Amniotic stem cell (primary cell): Measurements from ENCODE around the gene NTHL1.
"Not testable (repeated sequence)": the region's sequence is repeated elsewhere in the genome, so short reads cannot be mapped to it uniquely, and the experiment has no call there.

Experiments
- DNase-seq: peaks from one replicate; lab custom pipeline; 2025; lab: John Stamatoyannopoulos, UW

The NTHL1 gene

DNA sequence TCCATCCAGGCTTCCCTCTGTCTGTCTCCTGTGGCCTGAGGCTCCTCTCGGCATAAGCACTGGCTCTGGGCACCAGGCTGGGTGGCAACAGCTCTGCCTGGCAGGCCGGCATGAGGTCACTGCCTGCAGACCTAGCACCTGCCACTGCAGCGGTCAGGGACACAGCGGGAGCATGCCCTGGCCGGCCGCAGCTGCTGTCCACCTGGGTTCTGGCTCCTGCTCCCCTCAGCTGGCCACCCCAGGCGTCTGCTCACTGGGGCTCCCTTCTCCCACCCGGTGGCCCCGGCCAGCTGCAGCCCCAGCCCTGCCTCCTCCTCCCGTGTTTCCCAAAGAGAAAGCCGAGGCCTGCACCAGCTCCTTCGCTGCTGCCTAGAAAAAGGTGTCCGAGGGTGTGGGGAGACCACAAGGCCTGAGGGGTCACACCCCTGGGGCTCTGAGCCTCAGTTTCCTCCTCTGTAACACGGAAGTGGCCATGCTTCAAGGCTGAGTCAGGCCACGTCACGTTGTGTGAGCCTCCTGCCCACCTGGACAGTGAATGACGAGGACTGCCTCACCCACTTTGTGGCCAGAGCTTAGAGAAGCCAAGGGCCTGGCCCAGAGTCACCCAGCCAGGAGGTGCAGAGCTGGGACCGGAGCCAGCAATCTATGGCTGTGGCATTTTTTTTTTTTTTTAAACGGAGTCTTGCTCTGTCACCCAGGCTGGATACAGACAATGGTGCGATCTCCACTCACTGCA, 6.7 kb downstream of the NTHL1 start:
- DNase-seq = no peak

DNA sequence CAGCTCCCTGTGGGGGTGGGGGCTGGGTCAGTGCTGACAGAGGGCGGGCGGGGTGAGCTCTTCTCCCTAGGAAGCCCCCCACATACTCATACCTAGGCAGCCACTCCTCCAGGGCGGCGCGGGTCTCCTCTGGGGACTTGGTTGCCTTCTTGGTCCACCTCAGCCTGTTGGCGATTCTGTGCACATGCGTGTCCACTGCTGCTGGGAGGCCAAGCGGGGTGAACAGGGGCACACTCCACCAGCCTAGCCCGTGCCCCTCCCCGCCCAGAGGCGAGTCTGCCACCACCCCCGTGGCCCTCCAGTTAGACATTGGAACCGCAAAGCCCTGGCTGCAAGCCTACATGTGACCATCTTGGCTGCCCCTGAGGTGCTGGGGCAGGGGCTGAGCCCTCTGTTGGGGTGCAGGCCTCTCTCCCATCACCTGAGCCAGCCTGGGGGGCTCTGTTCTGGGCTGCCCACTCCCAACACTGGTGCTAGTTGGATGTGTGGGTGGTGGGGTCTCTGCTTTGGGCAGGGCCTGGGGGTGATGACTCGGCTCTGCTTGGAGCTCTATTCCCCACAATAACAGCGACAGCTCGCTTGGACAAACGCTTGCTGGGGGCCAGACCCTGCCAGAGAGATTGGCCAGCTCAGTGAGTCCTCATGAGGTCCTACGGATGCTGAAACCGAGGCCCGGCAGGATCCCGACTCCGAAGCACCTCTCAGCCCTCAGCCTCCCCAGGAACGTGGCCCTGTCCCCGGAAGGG, 7.4 kb downstream of the NTHL1 start:
- DNase-seq = no peak

DNA sequence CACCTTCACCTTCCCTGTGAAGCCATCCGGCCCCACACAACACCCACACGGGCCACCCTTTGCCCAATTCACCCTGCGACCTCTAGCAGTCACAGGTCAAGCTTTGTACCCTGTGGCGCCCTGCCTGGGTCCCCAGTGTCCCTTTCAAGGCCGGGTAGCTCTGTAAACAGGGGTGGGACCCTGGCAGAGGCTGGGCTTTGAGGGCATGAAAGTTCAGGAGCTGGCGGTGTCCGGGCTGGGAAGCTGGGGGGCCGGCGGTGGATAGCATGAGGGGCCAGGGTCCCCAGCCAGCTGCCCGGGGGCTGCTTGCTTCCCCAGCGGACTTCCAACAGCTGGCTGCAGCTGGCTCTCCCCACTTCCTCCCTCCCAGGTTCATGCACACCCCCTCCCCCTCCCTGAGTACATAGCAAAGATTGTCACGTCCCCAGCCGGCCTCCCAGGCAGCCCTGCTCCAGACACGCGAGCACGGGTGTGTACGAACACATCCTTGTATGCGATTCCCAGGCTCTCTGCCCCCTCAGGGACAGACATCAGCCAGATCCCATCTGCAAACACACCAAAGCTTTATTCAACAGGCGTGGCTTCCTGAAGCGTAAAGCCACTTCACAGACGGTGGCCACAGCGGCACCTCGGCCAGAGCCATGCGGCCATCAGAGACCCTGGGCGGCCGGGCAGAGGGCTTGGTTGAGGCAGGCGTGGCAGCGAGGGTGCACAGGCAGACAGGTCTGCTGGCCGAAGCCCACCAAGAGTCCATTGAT, 8.2 kb downstream of the NTHL1 start:
- DNase-seq = peak; percentile 32

DNA sequence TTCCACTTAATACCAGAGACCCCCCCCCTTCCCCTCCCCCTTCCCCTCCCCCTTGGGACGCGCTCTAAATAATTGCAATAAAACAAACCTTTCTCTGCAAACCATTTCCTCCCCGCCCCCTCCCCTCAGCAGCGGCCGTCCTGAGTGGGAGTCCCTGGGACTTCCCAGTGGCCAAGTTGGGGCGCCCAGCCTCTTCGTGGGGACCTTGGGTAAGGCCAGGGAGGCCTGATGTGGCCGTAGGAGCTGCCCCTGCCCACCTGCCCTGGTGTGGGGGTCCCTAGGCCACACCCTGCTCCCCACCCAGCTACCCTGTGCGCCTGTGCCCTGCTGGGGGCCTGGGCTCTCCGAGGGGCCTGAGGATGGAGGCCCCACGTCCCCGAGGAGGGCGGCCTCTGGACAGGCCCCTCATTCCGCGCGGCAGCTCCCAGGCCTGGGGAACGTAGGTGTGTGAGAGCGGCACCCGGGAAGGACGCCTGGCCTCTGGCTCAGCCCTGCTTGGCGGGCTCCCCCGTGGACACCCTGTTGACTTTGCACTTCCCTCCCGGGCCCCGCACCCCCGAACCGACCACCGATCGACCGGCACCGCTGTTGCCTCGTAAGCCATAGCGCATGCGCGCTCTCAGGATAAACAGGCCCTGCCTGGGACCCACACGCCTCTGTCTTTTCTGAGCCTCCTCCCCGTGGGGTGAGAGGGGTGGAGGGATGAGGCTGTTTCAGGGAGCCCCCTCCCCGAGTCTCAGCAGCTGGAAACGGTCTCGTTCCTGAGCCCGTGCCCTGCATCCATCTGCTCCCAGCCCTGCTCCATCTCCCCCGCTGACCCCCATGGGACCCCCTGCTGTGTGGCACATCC, 9.0 kb downstream of the NTHL1 start:
- DNase-seq = no peak

- DNase-seq = no peak
These were observed 9.8 kb downstream of the NTHL1 start for GRCh38 chr16:2037647-2038381.

DNA sequence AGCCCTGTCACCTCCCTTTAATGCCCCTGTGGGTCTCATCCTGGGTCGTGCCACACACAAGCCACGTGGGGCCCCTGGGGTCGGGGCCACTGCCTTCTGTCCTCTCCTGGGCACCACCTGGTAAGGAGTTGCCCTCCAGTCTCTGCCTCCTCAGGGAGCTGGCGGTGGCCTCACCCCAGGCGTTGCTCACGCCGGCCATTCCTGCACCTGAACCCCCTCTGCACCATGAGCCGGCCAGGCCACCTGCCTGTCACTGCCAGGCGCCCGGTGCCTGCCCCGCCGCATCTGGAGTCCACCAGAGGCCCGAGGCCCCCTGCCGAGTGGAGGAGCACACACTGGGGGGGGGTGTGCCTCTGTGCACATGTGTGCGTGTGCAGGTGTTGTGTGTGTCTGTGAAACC, 10.5 kb downstream of the NTHL1 start:
- DNase-seq = no peak

GRCh38 chr16:2036200-2036966, 11.3 kb downstream of the NTHL1 start:
- no peak for DNase-seq

DNA sequence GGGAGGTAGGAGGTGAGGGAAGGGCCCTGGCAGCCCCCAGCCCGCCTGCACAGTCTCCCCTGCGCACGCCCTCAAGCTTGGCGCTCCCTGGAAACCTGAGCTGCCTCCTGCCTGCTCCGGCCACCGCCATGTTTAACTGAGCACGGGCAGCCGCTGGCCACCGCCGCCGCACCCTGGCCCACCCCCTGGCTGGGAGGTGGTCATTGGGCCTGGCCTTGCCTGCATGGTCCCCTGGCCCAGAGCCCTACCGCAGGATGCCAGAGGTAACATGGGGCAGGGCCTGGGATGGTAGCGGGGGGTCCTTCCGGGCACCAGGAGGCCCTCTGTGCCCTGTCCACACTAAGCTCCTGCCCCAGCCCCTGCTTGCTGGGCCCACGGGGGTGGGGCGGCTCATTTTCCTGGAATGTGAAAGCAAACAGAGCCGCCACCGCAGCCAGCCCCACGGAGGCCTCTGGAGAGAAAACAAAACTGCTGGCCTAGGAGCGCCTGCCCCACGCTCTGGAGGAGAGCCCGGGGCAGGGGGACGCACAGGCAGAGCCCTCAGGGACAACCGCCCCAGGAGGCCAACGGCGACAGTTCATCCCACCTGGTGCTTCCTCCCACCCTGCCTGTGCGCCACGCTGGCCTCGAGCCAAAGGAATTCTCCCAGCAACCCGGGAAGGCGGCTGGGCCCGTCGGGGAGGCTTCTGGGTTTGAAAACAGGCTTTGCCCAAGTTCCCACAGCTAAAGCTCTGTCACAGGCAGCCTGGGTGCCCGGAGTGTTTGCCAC, 12.0 kb downstream of the NTHL1 start:
- DNase-seq = peak; percentile 80

DNA sequence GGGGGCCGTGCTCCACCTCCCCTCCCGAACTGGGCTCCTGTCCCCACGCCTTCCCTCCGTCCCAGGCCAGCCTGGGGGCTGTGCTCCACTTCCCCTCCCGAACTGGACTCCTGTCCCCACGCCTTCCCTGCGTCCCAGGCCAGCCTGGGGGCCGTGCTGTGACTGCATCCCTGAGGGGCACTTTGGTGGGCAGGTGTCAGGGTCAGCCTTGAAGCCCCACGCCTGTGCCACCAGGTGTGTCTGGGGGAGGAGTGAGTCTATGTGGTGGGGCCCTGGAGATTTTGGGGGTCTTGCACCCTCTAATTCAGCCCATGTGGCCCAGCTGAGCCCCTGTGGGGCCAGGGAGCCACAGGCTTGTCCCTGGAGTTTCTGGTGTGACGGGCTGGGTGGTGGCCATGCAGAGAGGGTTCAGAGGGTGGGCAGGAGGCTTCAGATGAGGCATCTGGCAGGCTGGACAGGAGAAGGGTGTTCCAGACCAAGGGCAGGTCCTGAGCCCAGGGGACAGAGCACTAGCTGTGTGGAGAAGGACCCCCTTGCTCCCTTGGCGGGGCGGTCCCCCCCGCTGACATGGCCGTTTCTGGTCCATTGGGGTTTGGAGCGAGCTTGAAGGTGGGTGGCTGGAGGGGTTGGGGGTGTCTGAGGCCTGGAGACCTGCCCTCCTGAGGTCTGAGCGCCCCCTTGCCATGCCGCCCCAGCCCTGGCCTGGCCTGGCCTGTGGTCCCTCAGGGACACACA, 12.8 kb downstream of the NTHL1 start:
- DNase-seq = no peak

DNA sequence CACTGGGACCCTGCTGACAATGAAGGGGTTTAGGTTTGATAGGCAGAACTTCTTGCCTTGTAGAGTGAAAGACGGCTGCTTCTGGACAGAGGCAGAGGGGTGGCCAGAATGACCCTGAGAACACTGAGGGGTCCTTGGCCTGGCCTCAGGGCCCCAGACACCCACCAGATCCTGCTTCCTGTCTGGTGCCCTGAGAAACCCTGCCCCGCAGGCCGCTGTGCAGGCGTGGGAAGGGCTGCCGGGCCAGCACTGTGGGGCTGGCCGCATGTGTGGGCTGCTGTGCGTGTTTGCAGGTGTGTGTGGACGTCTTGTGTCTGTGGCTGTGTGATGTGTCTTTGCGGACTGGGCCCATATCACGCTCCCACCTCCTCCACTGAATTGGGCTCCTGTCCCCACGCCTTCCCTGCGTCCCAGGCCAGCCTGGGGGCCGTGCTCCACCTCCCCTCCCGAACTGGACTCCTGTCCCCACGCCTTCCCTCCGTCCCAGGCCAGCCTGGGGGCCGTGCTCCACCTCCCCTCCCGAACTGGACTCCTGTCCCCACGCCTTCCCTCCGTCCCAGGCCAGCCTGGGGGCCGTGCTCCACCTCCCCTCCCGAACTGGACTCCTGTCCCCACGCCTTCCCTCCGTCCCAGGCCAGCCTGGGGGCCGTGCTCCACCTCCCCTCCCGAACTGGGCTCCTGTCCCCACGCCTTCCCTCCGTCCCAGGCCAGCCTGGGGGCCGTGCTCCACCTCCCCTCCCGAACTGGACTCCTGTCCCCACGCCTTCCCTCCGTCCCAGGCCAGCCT, 13.5 kb downstream of the NTHL1 start:
- not testable (repeated sequence) for DNase-seq

GRCh38 chr16:2033057-2033908, 14.4 kb downstream of the NTHL1 start:
- DNase-seq = peak; percentile 47

DNA sequence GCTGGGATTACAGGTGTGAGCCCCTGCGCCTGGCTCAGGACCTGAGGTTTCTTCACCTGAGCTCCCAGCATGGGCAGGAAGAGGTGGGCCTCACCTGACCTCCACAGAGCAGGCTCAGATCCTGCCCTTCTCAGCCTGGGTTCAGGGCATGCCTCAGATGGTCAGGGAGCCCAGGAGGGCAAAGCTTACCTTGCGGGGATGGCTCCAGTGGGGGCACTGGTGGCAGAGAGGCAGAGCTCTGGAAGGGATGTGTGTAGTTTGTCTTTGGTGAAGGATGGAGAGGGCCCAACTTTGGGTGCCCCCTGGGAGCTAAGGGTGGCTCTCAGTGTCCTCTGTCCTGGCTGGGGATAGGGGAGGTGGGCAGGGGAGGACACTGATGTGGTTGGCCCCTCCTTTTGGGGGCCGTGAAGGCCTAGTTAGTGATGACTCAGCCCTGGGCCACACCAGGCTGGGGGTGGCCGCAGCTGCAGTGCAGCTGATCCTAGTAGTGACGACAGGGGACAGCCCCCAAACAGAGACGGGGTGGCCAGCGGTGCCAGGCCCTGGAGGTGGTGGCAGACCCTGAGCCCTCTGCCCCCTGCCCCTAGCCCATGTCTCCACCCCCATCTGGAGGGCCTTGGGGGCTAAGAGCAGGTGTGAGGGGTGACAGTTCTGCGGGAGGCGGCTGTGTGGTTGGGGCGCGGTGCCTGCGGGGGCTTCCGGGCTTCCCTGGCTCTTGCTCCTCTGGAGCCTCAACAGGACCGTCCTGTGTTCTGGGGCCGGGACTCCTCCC, 15.2 kb downstream of the NTHL1 start:
- DNase-seq = no peak

GRCh38 chr16:2031081-2031577, 16.5 kb downstream of the NTHL1 start:
- no peak for DNase-seq

GRCh38 chr16:2030036-2030435, 17.6 kb downstream of the NTHL1 start:
- DNase-seq = no peak

DNA sequence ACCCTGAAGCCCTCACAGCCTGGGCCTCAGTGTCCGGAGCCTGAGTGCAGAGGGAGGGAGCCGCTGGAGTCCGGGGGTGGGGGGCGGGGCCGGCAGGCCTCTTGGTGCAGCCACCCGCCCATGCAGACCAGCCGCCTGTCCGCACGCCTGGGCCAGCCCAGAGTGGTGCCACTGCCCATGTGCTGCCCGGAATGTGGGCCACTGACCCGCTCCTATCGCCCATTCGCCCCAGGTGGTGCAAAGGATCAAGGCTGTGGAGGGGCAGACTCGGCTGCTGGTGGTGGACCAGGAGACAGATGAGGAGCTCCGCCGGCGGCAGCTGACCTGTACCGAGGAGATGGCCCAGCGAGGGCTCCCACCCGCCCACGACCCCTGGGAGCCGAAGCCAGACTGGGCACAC, 18.3 kb downstream of the NTHL1 start:
- no peak for DNase-seq

- no peak for DNase-seq
These were observed 18.9 kb downstream of the NTHL1 start for GRCh38 chr16:2028620-2029220.
